SK-N-SH treated with all-trans-retinoic acid at 6 μM for 48 hours (cell line): ENCODE measurements around the gene RDH11.

Experiments
- ATAC-seq: fragments of 200-7000 bp; cut with Tn5 transposase; 3 replicates; pipeline ENCODE4 v1.9.1; 2020; ENCODE audit warnings: mild to moderate bottlenecking, moderate library complexity
- ARNTL ChIP-seq: fragments of 450-650 bp; formaldehyde crosslinking; IDR thresholded peaks from 2 replicates; pipeline ENCODE4 v1.5.0; 2020; ENCODE audit warnings: low read depth, mild to moderate bottlenecking, moderate library complexity, borderline replicate concordance
- BACH2 ChIP-seq: fragments of 250-450 bp; sonication (Bioruptor Pico); IDR thresholded peaks from 2 replicates; pipeline ENCODE4 v1.9.0; 2021; ENCODE audit warnings: mild to moderate bottlenecking, borderline replicate concordance
- CSDC2 ChIP-seq: fragments of 250-450 bp; sonication (Bioruptor Pico); IDR thresholded peaks from 2 replicates; pipeline ENCODE4 v1.5.0; 2020; ENCODE audit warnings: mild to moderate bottlenecking, moderate library complexity
- CSRNP3 ChIP-seq: fragments of 250-450 bp; sonication (Bioruptor Pico); IDR thresholded peaks from 2 replicates; pipeline ENCODE4 v1.5.1; 2021; ENCODE audit warnings: mild to moderate bottlenecking, moderate library complexity
- ESRRG ChIP-seq: fragments of 250-450 bp; sonication (Bioruptor Pico); IDR thresholded peaks from 2 replicates; pipeline ENCODE4 v1.6.1; 2021; ENCODE audit warnings: mild to moderate bottlenecking
- GLIS3 ChIP-seq: fragments of 250-450 bp; sonication (Bioruptor Pico); IDR thresholded peaks from 2 replicates; pipeline ENCODE4 v1.5.0; 2020; ENCODE audit warnings: mild to moderate bottlenecking, moderate library complexity
- OSR1 ChIP-seq: fragments of 250-450 bp; sonication (Bioruptor Pico); IDR thresholded peaks from 2 replicates; pipeline ENCODE4 v1.8.0; 2022; ENCODE audit warnings: moderate library complexity, mild to moderate bottlenecking, inconsistent platforms
- PPARA ChIP-seq: fragments of 250-450 bp; sonication (Bioruptor Pico); IDR thresholded peaks from 2 replicates; pipeline ENCODE4 v1.5.0; 2020; ENCODE audit warnings: mild to moderate bottlenecking, borderline replicate concordance
- RARB ChIP-seq: fragments of 250-450 bp; sonication (Bioruptor Pico); IDR thresholded peaks from 2 replicates; pipeline ENCODE4 v1.8.0; 2021; ENCODE audit warnings: mild to moderate bottlenecking, moderate library complexity
- SNAI2 ChIP-seq: fragments of 250-450 bp; sonication (Bioruptor Pico); IDR thresholded peaks from 2 replicates; pipeline ENCODE4 v1.5.0; 2020; ENCODE audit warnings: mild to moderate bottlenecking, moderate library complexity
- TCF4 ChIP-seq: fragments of 250-450 bp; sonication (Bioruptor Pico); IDR thresholded peaks from 2 replicates; pipeline ENCODE4 v1.8.0; 2021; ENCODE audit warnings: mild to moderate bottlenecking, moderate library complexity, borderline replicate concordance
- TOX ChIP-seq: fragments of 250-450 bp; sonication (Bioruptor Pico); IDR thresholded peaks from 2 replicates; pipeline ENCODE4 v1.8.0; 2021; ENCODE audit warnings: mild to moderate bottlenecking, moderate library complexity, borderline replicate concordance
- ZC3H10 ChIP-seq: fragments of 250-450 bp; sonication (Bioruptor Pico); IDR thresholded peaks from 2 replicates; pipeline ENCODE4 v1.5.1; 2021; ENCODE audit warnings: mild to moderate bottlenecking, moderate library complexity
- ZFP3 ChIP-seq: fragments of 250-450 bp; sonication (Bioruptor Pico); IDR thresholded peaks from 2 replicates; pipeline ENCODE4 v1.5.0; 2020; ENCODE audit warnings: mild to moderate bottlenecking, moderate library complexity
- ZFP30 ChIP-seq: fragments of 450-650 bp; formaldehyde crosslinking; IDR thresholded peaks from 2 replicates; pipeline ENCODE4 v1.5.0; 2022; ENCODE audit warnings: mild to moderate bottlenecking, moderate library complexity
- ZNF565 ChIP-seq: fragments of 450-650 bp; formaldehyde crosslinking; conservative IDR thresholded peaks from 2 replicates; pipeline ENCODE4 v1.5.0; 2020; ENCODE audit warnings: low read depth, mild to moderate bottlenecking, moderate library complexity
- ZNF70 ChIP-seq: fragments of 450-650 bp; formaldehyde crosslinking; IDR thresholded peaks from 2 replicates; pipeline ENCODE4 v1.5.0; 2020; ENCODE audit warnings: mild to moderate bottlenecking, moderate library complexity
- ZNF8 ChIP-seq: fragments of 450-650 bp; formaldehyde crosslinking; IDR thresholded peaks from 2 replicates; pipeline ENCODE4 v1.5.0; 2020; ENCODE audit warnings: mild to moderate bottlenecking, moderate library complexity
- TF ChIP-seq, protein P1 (sequence below): fragments of 250-450 bp; sonication (Bioruptor Pico); IDR thresholded peaks from 2 replicates; pipeline ENCODE4 v1.8.0; 2020; ENCODE audit warnings: mild to moderate bottlenecking, moderate library complexity, borderline replicate concordance
- TF ChIP-seq, protein P2 (sequence below): fragments of 250-450 bp; sonication (Bioruptor Pico); IDR thresholded peaks from 2 replicates; pipeline ENCODE4 v1.5.1; 2020; ENCODE audit warnings: low read depth, mild to moderate bottlenecking, moderate library complexity
- TF ChIP-seq, protein P3 (sequence below): fragments of 250-450 bp; sonication (Bioruptor Pico); IDR thresholded peaks from 2 replicates; pipeline ENCODE4 v1.8.0; 2021; ENCODE audit warnings: low read depth, mild to moderate bottlenecking, moderate library complexity, borderline replicate concordance
- TF ChIP-seq, protein P4 (sequence below): fragments of 250-450 bp; sonication (Bioruptor Pico); IDR thresholded peaks from 2 replicates; pipeline ENCODE4 v1.5.0; 2020; ENCODE audit warnings: mild to moderate bottlenecking, moderate library complexity

Gene RDH11

DNA sequence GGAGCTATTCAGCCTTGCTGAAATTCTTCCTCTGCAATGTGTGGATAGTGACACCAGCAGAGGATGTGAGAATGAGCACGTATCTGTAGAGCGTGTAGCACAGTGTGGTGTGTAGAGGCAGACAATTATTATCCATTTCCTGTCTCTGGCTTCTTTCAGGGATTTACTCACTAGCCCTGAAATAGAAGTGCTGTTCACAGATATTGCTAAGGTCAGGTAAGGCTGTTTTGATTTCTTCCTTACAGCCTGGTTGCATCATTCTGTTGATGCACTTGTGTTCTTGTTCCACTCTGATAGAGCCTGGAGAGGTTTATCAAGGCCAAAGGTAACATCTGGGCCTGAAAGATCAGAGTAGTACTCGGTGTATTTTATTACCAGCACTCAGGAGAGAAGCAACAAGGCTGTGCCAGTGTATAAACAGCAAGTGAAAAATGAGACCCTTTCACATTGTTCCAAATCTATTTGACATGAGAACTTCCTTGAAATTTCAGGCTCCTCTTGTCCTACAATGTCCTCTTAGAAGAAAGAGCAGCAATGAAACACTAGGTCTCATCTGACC is 59.1 kb downstream of the RDH11 start:
- ATAC-seq = no peak
- TF ChIP-seq OSR1 (no peak), CSRNP3 (CRISPR knock-in tag) (no peak), GLIS3 (CRISPR knock-in tag) (no peak), PPARA (CRISPR knock-in tag) (no peak), RARB (CRISPR knock-in tag) (no peak), SNAI2 (no peak), ZNF70 (CRISPR knock-in tag) (no peak), TCF4 (CRISPR knock-in tag) (no peak), CSDC2 (no peak), TOX (CRISPR knock-in tag) (no peak), ARNTL (no peak), ZFP3 (CRISPR knock-in tag) (no peak), ZNF565 (CRISPR knock-in tag) (no peak), ZNF8 (CRISPR knock-in tag) (no peak), ESRRG (CRISPR knock-in tag) (no peak)
- TF ChIP-seq, protein P1, sequence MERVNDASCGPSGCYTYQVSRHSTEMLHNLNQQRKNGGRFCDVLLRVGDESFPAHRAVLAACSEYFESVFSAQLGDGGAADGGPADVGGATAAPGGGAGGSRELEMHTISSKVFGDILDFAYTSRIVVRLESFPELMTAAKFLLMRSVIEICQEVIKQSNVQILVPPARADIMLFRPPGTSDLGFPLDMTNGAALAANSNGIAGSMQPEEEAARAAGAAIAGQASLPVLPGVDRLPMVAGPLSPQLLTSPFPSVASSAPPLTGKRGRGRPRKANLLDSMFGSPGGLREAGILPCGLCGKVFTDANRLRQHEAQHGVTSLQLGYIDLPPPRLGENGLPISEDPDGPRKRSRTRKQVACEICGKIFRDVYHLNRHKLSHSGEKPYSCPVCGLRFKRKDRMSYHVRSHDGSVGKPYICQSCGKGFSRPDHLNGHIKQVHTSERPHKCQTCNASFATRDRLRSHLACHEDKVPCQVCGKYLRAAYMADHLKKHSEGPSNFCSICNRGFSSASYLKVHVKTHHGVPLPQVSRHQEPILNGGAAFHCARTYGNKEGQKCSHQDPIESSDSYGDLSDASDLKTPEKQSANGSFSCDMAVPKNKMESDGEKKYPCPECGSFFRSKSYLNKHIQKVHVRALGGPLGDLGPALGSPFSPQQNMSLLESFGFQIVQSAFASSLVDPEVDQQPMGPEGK (CRISPR knock-in tag) = no peak
- TF ChIP-seq, protein P2, sequence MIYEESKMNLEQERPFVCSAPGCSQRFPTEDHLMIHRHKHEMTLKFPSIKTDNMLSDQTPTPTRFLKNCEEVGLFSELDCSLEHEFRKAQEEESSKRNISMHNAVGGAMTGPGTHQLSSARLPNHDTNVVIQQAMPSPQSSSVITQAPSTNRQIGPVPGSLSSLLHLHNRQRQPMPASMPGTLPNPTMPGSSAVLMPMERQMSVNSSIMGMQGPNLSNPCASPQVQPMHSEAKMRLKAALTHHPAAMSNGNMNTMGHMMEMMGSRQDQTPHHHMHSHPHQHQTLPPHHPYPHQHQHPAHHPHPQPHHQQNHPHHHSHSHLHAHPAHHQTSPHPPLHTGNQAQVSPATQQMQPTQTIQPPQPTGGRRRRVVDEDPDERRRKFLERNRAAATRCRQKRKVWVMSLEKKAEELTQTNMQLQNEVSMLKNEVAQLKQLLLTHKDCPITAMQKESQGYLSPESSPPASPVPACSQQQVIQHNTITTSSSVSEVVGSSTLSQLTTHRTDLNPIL (CRISPR knock-in tag) = no peak
- TF ChIP-seq, protein P3, sequence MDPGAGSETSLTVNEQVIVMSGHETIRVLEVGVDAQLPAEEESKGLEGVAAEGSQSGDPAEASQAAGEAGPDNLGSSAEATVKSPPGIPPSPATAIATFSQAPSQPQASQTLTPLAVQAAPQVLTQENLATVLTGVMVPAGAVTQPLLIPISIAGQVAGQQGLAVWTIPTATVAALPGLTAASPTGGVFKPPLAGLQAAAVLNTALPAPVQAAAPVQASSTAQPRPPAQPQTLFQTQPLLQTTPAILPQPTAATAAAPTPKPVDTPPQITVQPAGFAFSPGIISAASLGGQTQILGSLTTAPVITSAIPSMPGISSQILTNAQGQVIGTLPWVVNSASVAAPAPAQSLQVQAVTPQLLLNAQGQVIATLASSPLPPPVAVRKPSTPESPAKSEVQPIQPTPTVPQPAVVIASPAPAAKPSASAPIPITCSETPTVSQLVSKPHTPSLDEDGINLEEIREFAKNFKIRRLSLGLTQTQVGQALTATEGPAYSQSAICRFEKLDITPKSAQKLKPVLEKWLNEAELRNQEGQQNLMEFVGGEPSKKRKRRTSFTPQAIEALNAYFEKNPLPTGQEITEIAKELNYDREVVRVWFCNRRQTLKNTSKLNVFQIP (CRISPR knock-in tag) = no peak

GRCh38 chr14:67633451-67634147 is 62.0 kb downstream of the RDH11 start:
- ATAC-seq = no peak
- no peak for TF ChIP-seq ZFP30 (CRISPR knock-in tag)
- no peak for TF ChIP-seq TOX (CRISPR knock-in tag)
- TF ChIP-seq SNAI2 = no peak
- no peak for TF ChIP-seq CSRNP3 (CRISPR knock-in tag)
- TF ChIP-seq CSDC2 = no peak
- TF ChIP-seq, protein P2 (CRISPR knock-in tag) = no peak
- TF ChIP-seq, protein P3 (CRISPR knock-in tag) = no peak
- TF ChIP-seq OSR1 = no peak
- no peak for TF ChIP-seq ZC3H10 (CRISPR knock-in tag)
- no peak for TF ChIP-seq RARB (CRISPR knock-in tag)
- TF ChIP-seq GLIS3 (CRISPR knock-in tag) = no peak
- TF ChIP-seq, protein P1 (CRISPR knock-in tag) = no peak
- TF ChIP-seq, protein P4, sequence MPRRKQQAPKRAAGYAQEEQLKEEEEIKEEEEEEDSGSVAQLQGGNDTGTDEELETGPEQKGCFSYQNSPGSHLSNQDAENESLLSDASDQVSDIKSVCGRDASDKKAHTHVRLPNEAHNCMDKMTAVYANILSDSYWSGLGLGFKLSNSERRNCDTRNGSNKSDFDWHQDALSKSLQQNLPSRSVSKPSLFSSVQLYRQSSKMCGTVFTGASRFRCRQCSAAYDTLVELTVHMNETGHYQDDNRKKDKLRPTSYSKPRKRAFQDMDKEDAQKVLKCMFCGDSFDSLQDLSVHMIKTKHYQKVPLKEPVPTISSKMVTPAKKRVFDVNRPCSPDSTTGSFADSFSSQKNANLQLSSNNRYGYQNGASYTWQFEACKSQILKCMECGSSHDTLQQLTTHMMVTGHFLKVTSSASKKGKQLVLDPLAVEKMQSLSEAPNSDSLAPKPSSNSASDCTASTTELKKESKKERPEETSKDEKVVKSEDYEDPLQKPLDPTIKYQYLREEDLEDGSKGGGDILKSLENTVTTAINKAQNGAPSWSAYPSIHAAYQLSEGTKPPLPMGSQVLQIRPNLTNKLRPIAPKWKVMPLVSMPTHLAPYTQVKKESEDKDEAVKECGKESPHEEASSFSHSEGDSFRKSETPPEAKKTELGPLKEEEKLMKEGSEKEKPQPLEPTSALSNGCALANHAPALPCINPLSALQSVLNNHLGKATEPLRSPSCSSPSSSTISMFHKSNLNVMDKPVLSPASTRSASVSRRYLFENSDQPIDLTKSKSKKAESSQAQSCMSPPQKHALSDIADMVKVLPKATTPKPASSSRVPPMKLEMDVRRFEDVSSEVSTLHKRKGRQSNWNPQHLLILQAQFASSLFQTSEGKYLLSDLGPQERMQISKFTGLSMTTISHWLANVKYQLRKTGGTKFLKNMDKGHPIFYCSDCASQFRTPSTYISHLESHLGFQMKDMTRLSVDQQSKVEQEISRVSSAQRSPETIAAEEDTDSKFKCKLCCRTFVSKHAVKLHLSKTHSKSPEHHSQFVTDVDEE (CRISPR knock-in tag) = no peak
- no peak for TF ChIP-seq BACH2 (CRISPR knock-in tag)
- no peak for TF ChIP-seq ARNTL
- TF ChIP-seq ZFP3 (CRISPR knock-in tag) = no peak
